T47D (cell line): ENCODE measurements around the gene GRIK3.

ENCODE experiments used
- DNase-seq, 2 experiments: peaks; one replicate each; pipeline versions ENCODE4 v3.0.0 to v3.0.0-alpha.2; 2011 to 2012; ENCODE audit warnings: low read depth in 1 of 2, low spot score in 1 of 2
- JUND ChIP-seq: IDR thresholded peaks from 2 replicates; pipeline ENCODE4 v1.6.1; 2012; ENCODE audit warnings: low read depth
- in situ Hi-C: cut with HindIII; loops from 2 replicates; pipeline ENCODE4 v1.10.0; 2016; ENCODE audit warnings: low sequenced_read_pairs, low pct_unique_long_range_greater_than_20kb

GRIK3 gene

DNA sequence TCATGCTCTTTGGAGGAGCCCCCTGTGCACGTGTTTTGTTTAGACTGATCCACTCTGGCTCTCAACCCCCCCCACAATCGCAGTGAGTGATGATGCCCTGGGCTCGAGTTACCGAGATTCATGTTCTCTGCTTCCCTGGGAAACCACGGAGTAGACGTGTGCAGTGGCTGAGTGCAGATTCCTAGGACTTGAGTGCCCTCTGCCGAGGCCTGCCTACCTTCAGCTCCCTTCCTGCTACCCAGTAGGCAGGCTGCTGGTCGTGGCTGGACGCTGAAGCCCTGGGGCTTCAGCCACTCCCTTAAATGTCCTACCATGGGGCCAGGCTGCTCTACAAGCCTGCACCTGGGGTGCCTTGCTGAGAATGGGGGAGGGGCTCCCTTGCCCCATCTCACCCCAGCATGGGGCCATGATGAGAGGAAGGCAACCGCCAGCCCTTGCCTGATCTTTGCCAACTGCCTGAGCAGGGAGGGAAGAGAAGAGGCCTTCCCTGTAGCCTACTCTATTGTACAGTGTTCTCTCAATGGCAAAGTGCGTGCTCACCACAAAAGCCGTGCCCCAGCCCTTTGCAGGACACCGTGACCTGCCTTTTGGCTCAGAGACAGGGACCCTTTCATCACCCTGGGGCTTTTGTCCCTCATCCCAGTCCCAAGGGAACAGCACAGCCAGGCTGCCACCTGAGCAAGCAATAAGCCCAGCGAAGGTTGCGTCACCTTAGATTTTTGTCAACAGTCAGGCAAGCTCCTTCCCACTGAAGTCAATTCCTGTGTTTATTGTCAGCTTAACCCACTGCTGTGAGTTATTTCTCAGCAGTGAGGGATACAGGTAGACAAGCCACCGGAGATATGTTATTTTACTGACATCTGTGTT lies 4.1 kb upstream of the GRIK3 start:
- DNase-seq, result peak; percentile 39 to 99
- no peak; the same call in 1 of the 2 replicates for TF ChIP-seq JUND
- in situ Hi-C loops, result no loop called here

DNA sequence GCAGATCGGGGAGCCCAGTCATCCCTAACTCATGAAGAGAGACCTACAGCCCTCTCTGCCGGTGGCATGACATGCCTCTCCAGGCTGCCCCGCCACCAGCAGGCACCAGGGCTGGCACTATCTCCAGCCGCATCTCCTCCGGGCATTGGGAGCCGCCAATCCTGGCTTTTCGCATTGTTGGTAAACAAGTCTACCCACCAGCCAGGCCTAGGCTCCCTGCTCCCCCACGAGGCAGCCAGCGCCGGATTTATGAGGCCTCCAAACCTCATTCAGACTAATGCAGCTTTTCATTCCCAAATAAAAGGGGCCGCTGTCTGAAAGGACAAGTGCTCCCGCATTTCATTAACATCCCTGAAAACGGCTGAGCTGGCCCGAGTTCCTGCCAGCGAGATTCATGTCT lies 3.4 kb upstream of the GRIK3 start:
- DNase-seq, result peak in 1 of 2 experiments; percentile 90

DNA sequence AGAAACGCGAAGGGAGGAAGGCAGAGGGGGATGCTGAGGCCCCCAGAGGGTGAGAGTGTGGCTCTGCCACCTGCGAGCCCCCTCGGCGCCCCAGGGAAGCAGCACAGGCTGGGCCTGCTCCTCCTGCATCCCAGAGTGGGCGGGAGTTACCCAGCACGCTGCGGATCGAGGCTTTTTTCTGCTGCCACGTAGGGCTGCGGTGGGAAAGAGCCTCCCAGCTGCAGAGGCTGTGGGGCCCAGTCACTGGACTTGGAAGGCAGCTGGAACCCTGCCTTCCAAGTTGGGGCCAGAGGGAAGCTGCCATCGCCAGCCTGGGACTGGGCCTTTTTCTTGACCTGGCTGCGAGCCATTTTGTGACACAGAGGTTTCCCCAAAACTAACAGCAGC lies 2.3 kb upstream of the GRIK3 start:
- in situ Hi-C loops, result no loop called here
- no peak for TF ChIP-seq JUND
- DNase-seq, result peak in 1 of 2 experiments; percentile 65

More for the DNA sequence above, 3.4 kb upstream of the GRIK3 start:
- TF ChIP-seq JUND, result no peak
- in situ Hi-C loops, result no loop called here

DNA sequence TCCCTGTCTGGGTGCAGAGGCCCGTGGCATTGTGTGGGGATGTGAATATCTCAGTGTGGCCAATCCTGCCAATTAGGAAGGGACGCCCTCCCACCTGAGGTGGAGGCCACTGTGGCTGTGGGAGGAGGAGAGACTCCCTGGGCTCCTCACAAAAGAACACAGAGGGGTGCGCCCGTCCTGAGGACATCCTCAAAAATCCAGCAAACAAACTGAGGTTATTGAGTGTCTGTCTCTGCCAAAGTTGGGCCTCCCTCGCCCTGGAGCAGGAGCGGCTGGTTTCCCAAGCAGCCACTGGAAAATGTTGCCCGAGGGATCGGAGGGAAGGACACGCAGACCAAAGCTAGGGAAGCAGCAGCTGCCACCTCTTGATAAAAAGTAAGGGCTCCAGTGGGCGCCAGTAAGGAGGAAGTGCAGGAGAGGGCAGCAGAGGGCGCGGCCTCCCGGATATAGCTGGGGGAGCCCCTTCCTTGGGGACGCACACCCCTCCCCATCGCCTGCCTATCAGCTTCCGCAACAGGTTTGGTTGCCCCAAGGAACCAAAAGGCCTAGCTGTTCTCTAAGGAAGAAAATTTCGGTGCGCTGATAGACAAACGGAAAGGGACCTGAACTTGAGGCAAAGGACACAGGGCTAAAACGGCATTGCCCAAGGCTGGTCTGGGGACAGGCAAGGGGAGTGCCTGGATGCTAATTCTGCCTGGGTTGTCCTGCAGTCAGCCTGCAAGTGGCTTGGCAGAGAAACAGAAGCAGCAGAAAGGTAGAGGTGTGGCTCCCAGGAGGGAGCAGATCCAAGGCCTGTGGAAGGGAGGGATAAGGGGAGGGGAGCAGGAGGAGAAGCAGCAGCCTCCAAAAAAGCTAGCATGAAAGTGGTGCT lies 1.7 kb upstream of the GRIK3 start:
- TF ChIP-seq JUND, result no peak
- in situ Hi-C loops, result no loop called here
- DNase-seq, result peak in 1 of 2 experiments; percentile 91

DNA sequence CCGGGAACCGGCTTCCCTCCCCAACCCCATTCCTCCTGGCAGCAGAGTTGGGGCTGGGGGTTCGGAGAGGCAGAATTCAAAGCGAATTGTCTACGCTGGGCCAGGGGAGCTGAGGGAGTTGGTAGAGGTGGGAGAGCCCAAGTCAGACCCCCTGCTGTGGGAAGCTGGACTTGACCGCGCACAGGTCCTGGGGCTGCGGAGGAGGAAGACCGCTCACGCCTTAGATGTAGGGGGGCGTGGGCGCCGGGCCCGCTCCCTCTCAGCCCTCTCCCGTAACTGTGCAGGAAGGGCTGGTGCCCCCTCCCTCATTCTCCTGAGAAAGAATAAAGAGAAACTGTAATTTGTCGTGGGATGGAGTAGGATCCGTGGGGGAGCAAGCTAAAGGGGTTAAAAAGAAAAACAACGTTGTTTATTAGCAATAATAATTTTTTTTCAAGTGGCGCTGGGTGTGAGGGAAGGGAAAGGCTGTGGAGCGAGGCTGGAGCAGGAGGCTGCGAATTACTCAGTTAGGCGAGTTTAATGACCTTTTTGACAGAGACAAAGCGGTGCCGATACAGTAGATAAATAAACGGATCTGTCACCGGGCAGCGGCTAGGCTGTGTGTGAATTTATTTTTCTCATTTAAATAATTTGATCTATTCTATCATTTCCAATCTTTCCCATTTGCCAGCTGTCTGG lies 838 bp upstream of the GRIK3 start:
- no peak for TF ChIP-seq JUND
- in situ Hi-C loops, result no loop called here
- no peak for DNase-seq

- in situ Hi-C loops, result no loop called here
- no peak for DNase-seq
- TF ChIP-seq JUND, result no peak
These were observed 787 bp downstream of the GRIK3 start for GRCh38 chr1:37033355-37034101.

- no peak for TF ChIP-seq JUND
- in situ Hi-C loops, result no loop called here
- no peak for DNase-seq
These were observed 1.5 kb downstream of the GRIK3 start for GRCh38 chr1:37032660-37033354.

- in situ Hi-C loops, result no loop called here
- TF ChIP-seq JUND, result no peak
- DNase-seq, result no peak
These were observed 2.4 kb downstream of the GRIK3 start for GRCh38 chr1:37031871-37032270.

DNA sequence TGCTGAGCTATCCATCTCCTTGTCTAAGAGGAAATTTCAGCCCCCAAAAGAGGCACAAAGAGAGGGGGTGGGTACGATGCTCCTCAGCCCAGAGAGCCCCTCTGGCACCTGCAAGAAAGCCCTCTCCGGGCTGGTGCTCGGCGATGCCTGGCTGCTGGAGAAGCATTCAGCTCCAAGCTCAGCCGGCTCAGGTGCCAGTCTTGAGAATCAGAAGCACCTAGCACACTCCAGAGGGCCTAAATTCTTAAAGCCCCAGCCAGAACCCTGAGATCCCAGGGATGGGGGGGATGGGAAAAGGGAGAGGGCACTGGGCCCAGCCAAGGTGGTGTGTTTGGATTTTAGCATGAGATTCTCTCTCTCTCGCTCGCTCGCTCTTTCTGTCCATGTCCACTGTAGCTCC lies 2.9 kb downstream of the GRIK3 start:
- in situ Hi-C loops, result no loop called here
- no peak for DNase-seq

GRCh38 chr1:37028981-37029617 lies 5.2 kb downstream of the GRIK3 start:
- peak in 1 of 2 experiments; percentile 43 for DNase-seq
- no peak for TF ChIP-seq JUND
- in situ Hi-C loops, result no loop called here

More for the DNA sequence above, 2.9 kb downstream of the GRIK3 start:
- no peak for TF ChIP-seq JUND

- no peak for TF ChIP-seq JUND
- no peak for DNase-seq
- in situ Hi-C loops, result no loop called here
These were observed 12.8 kb downstream of the GRIK3 start for GRCh38 chr1:37021502-37021901.
